GM12878 (cell line): ENCODE results near the gene AP4S1.

Experiments used
- ATF2 ChIP-seq: IDR thresholded peaks from 2 replicates; pipeline ENCODE4 v1.6.1; 2012; ENCODE audit warnings: low read length, inconsistent platforms
- CEBPB ChIP-seq, 2 experiments: fragments of 150-350 bp in 1 of 2; IDR thresholded peaks; 2 replicates each; pipeline ENCODE4 v1.6.1; 2012 to 2014; ENCODE audit warnings: low read depth in 2 of 2, low read length in 2 of 2, borderline replicate concordance in 1 of 2, inconsistent platforms in 1 of 2
- CTCF ChIP-seq, 3 experiments: IDR thresholded peaks in 2 of 3; conservative IDR thresholded peaks in 1 of 3; 2 replicates each; pipeline ENCODE4 v1.5.1; 2011; ENCODE audit warnings: low read depth in 3 of 3, low read length in 3 of 3, mild to moderate bottlenecking in 3 of 3, control low read depth in 2 of 3, moderate library complexity in 2 of 3, inconsistent platforms in 1 of 3, mixed read lengths in 1 of 3; ENCODE audit not compliant: control insufficient read depth in 2 of 3, insufficient read depth in 1 of 3; ENCODE audit errors: extremely low read depth in 1 of 3
- EZH2 ChIP-seq: IDR thresholded peaks from 2 replicates; pipeline ENCODE4 v1.6.1; 2012; ENCODE audit warnings: low read depth, mild to moderate bottlenecking, control low read depth, inconsistent platforms, low read length, borderline replicate concordance; ENCODE audit not compliant: control insufficient read depth
- KDM1A ChIP-seq: fragments of 200-600 bp; sonication (generic); IDR thresholded peaks from 2 replicates; pipeline ENCODE4 v1.6.1; 2016; ENCODE audit warnings: borderline replicate concordance
- NFYB ChIP-seq: IDR thresholded peaks from 2 replicates; pipeline ENCODE4 v1.6.1; 2011; ENCODE audit warnings: low read depth, mild to moderate bottlenecking, low read length, improper control_type of control experiment, moderate library complexity; ENCODE audit not compliant: insufficient read depth
- PAX8 ChIP-seq: fragments of 450-650 bp; IDR thresholded peaks from 2 replicates; pipeline ENCODE4 v1.6.1; 2017; ENCODE audit warnings: mild to moderate bottlenecking, moderate library complexity
- POLR2AphosphoS2 ChIP-seq: IDR thresholded peaks from 2 replicates; pipeline ENCODE4 v1.6.1; 2011; ENCODE audit warnings: low read depth, mild to moderate bottlenecking, low read length, improper control_type of control experiment, moderate library complexity
- SP1 ChIP-seq: IDR thresholded peaks from one replicate; pipeline ENCODE4 v1.6.1; 2011; ENCODE audit warnings: low read depth, low read length
- USF1 ChIP-seq: IDR thresholded peaks from 2 replicates; pipeline ENCODE4 v1.6.1; 2011; ENCODE audit warnings: borderline replicate concordance, low read depth, mild to moderate bottlenecking, moderate library complexity, mixed read lengths, low read length; ENCODE audit not compliant: insufficient read depth; ENCODE audit errors: extremely low read length

GRCh38 chr14:31128601-31129526 lies 103.4 kb downstream of the AP4S1 start:
- TF ChIP-seq CEBPB (IDR thresholded peaks at IDR 0.05; ENCODE audit: borderline replicate concordance in 1 of 2, low read depth in 2 of 2, low read length in 2 of 2) = no peak
- TF ChIP-seq CTCF (IDR thresholded peaks at IDR 0.05 in 2 of 3, conservative IDR thresholded peaks at IDR 0.05 in 1 of 3; ENCODE audit: control insufficient read depth in 2 of 3, extremely low read depth in 1 of 3, insufficient read depth in 1 of 3, low read depth in 3 of 3, low read length in 3 of 3) = no peak
- no peak for TF ChIP-seq EZH2
- TF ChIP-seq SP1 = no peak
- no peak for TF ChIP-seq KDM1A
- no peak for TF ChIP-seq NFYB
- TF ChIP-seq POLR2AphosphoS2 = no peak
- no peak for TF ChIP-seq USF1
- no peak for TF ChIP-seq ATF2
- TF ChIP-seq PAX8 = no peak
